ENCODE results near the gene SERPINB6.
"Not testable (repeated sequence)": the region's sequence is repeated elsewhere in the genome, so short reads cannot be mapped to it uniquely, and the experiment has no call there.

Gene SERPINB6

GRCh38 chr6:2903411-2904185, 67.8 kb downstream of the SERPINB6 start:
- not testable (repeated sequence) for DNase-seq

- not testable (repeated sequence) for DNase-seq
Measured at GRCh38 chr6:2901645-2902502, 69.5 kb downstream of the SERPINB6 start.

GRCh38 chr6:2900821-2901644, 70.3 kb downstream of the SERPINB6 start:
- DNase-seq, result no peak

GRCh38 chr6:2900221-2900807, 71.1 kb downstream of the SERPINB6 start:
- DNase-seq, result no peak

GRCh38 chr6:2899596-2899995, 71.8 kb downstream of the SERPINB6 start:
- DNase-seq, result no peak
